HepG2 (cell line): ENCODE measurements around the gene HLA-G. TPM values are rescaled to one million over a fixed set of nuclear protein-coding genes. Genes with fewer than 3 reads are reported as not detected.

ENCODE experiments used
- NFKB2 ChIP-seq: sonication (generic); formaldehyde crosslinking; IDR thresholded peaks from 2 replicates; pipeline ENCODE4 v1.4.0; 2020; ENCODE audit warnings: missing genetic modification reagents, borderline replicate concordance
- RFXANK ChIP-seq: IDR thresholded peaks from 2 replicates; pipeline ENCODE4 v1.6.1; 2016
- TBP ChIP-seq: sonication (generic); formaldehyde crosslinking; IDR thresholded peaks from 2 replicates; pipeline ENCODE4 v1.5.0; 2020; ENCODE audit warnings: missing genetic modification reagents
- ZMAT3 ChIP-seq: sonication (generic); formaldehyde crosslinking; conservative IDR thresholded peaks from 2 replicates; pipeline ENCODE4 v1.7.0; 2021; ENCODE audit warnings: missing genetic modification reagents
- ZNF225 ChIP-seq: sonication (generic); formaldehyde crosslinking; IDR thresholded peaks from 2 replicates; pipeline ENCODE4 v1.4.0; 2020; ENCODE audit warnings: mild to moderate bottlenecking, missing genetic modification reagents
- ZNF235 ChIP-seq: sonication (generic); formaldehyde crosslinking; IDR thresholded peaks from 2 replicates; pipeline ENCODE4 v1.8.1; 2023; ENCODE audit warnings: mild to moderate bottlenecking, missing genetic modification reagents, borderline replicate concordance
- ZNF879 ChIP-seq: sonication (generic); formaldehyde crosslinking; IDR thresholded peaks from 2 replicates; pipeline ENCODE4 v1.8.1; 2023; ENCODE audit warnings: missing genetic modification reagents
- ZSCAN31 ChIP-seq: sonication (generic); formaldehyde crosslinking; IDR thresholded peaks from 2 replicates; pipeline ENCODE4 v1.5.0; 2020; ENCODE audit warnings: low read depth, mild to moderate bottlenecking, missing genetic modification reagents
- polyA plus RNA-seq, 8 experiments: library from polyadenylated mRNA; depleted of rRNA in 3 of 8; stranded (reverse) in 7 of 8; unstranded in 1 of 8; fragments of >200 nt; fragmentation: Illumina TruSeq in 4 of 8; extraction: Trizol in 4 of 8; gene quantifications; 2 replicates each; pipeline versions ENCODE4 v1.2.1 to v1.2.3, GENCODE V29; 2011 to 2016; ENCODE audit warnings: low read depth in 4 of 8, missing spikeins in 1 of 8, mixed read lengths in 1 of 8; ENCODE audit not compliant: insufficient read depth in 1 of 8
- total RNA-seq, 5 experiments: library from RNA; depleted of rRNA; stranded (reverse); fragments of >200 nt; fragmentation: Illumina TruSeq; extraction: Trizol; gene quantifications; 2 replicates each; pipeline ENCODE4 v1.2.3, GENCODE V29; 2016; ENCODE audit warnings: low read depth in 1 of 5
- TF ChIP-seq, protein P1 (sequence below), 2 experiments: sonication (generic) in 1 of 2; formaldehyde crosslinking in 1 of 2; IDR thresholded peaks; 2 replicates each; pipeline versions ENCODE4 v1.6.1 to v1.9.0; 2014 to 2022; ENCODE audit warnings: antibody characterized with exemption in 1 of 2, borderline replicate concordance in 1 of 2, inconsistent platforms in 1 of 2, low read depth in 1 of 2, missing genetic modification reagents in 1 of 2
- TF ChIP-seq, protein P2 (sequence below): sonication (generic); formaldehyde crosslinking; IDR thresholded peaks from 2 replicates; pipeline ENCODE4 v1.9.0; 2022; ENCODE audit warnings: low read depth, missing genetic modification reagents
- TF ChIP-seq, protein P3 (sequence below): sonication (generic); formaldehyde crosslinking; IDR thresholded peaks from 2 replicates; pipeline ENCODE4 v1.9.0; 2021; ENCODE audit warnings: missing genetic modification reagents, borderline replicate concordance

The HLA-G gene
- total and polyA plus RNA-seq, 2 of the 13 experiments (the other 11 are each of a cell fraction or from before 2014, with no cell fraction given) = 0.29 to 0.30 TPM

DNA sequence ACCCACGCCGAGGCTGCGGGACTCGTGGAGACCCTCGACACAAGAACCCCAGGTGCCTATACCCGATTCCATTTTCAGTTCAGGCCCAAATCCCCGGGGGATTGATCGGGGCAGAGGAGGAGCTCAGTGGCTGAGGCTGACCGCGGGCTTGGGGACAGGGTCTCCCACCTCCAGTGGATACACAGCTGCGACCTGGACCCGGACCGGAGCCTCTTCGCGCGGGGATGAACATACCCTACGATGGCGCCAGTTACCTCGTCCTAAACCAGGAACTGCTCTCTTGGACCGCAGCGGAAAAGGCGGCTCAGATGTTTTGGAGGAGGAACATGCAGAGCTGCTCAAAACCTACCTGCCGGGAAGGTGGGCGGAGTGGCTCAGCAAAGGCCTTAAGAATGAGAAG is 27.4 kb upstream of the HLA-G start (continued):
- no peak for TF ChIP-seq TBP (CRISPR knock-in tag)
- no peak for TF ChIP-seq ZSCAN31 (CRISPR knock-in tag)
- TF ChIP-seq, protein P1, sequence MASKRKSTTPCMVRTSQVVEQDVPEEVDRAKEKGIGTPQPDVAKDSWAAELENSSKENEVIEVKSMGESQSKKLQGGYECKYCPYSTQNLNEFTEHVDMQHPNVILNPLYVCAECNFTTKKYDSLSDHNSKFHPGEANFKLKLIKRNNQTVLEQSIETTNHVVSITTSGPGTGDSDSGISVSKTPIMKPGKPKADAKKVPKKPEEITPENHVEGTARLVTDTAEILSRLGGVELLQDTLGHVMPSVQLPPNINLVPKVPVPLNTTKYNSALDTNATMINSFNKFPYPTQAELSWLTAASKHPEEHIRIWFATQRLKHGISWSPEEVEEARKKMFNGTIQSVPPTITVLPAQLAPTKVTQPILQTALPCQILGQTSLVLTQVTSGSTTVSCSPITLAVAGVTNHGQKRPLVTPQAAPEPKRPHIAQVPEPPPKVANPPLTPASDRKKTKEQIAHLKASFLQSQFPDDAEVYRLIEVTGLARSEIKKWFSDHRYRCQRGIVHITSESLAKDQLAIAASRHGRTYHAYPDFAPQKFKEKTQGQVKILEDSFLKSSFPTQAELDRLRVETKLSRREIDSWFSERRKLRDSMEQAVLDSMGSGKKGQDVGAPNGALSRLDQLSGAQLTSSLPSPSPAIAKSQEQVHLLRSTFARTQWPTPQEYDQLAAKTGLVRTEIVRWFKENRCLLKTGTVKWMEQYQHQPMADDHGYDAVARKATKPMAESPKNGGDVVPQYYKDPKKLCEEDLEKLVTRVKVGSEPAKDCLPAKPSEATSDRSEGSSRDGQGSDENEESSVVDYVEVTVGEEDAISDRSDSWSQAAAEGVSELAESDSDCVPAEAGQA (IDR thresholded peaks at IDR 0.05; ENCODE audit: low read depth) = no peak
- TF ChIP-seq, protein P1 (CRISPR knock-in tag; IDR thresholded peaks at IDR 0.05; ENCODE audit: borderline replicate concordance) = no peak
- TF ChIP-seq ZNF879 = no peak
- TF ChIP-seq, protein P2, sequence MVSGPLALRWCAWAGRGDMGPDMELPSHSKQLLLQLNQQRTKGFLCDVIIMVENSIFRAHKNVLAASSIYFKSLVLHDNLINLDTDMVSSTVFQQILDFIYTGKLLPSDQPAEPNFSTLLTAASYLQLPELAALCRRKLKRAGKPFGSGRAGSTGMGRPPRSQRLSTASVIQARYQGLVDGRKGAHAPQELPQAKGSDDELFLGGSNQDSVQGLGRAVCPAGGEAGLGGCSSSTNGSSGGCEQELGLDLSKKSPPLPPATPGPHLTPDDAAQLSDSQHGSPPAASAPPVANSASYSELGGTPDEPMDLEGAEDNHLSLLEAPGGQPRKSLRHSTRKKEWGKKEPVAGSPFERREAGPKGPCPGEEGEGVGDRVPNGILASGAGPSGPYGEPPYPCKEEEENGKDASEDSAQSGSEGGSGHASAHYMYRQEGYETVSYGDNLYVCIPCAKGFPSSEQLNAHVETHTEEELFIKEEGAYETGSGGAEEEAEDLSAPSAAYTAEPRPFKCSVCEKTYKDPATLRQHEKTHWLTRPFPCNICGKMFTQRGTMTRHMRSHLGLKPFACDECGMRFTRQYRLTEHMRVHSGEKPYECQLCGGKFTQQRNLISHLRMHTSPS (CRISPR knock-in tag) = no peak
- TF ChIP-seq RFXANK (CRISPR knock-in tag) = no peak
- no peak for TF ChIP-seq ZMAT3 (CRISPR knock-in tag)
- TF ChIP-seq NFKB2 (CRISPR knock-in tag) = no peak
- TF ChIP-seq ZNF225 (CRISPR knock-in tag) = no peak
- TF ChIP-seq, protein P3, sequence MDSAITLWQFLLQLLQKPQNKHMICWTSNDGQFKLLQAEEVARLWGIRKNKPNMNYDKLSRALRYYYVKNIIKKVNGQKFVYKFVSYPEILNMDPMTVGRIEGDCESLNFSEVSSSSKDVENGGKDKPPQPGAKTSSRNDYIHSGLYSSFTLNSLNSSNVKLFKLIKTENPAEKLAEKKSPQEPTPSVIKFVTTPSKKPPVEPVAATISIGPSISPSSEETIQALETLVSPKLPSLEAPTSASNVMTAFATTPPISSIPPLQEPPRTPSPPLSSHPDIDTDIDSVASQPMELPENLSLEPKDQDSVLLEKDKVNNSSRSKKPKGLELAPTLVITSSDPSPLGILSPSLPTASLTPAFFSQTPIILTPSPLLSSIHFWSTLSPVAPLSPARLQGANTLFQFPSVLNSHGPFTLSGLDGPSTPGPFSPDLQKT (CRISPR knock-in tag) = no peak
- no peak for TF ChIP-seq ZNF235
